IMR-90 (cell line): Measurements from ENCODE around the gene GANC. TPM values are rescaled to one million over a fixed set of nuclear protein-coding genes. Genes with fewer than 3 reads are reported as not detected.

ENCODE experiments used
- ATAC-seq: fragments of 200-7000 bp; cut with Tn5 transposase; 2 replicates; pipeline ENCODE4 v1.9.1; 2020; ENCODE audit warnings: low read depth, mild to moderate bottlenecking, moderate library complexity
- BruUV-seq: library from RNA; stranded (reverse); fragments of 400-500 nt; replicated peaks from 2 replicates; lab custom pipeline; 2021; lab: Mats Ljungman, UMichigan
- CTCF ChIA-PET: fragments of 300-600 bp; formaldehyde crosslinking; extraction: SDS; loops from one replicate; lab custom pipeline; 2021; ENCODE audit warnings: antibody characterized with exemption; lab: Yijun Ruan, JAX
- POLR2A ChIA-PET: fragments of 300-600 bp; sonication (Branson Sonifier 250); formaldehyde crosslinking; loops from one replicate; lab custom pipeline; 2022; ENCODE audit warnings: antibody characterized with exemption; ENCODE audit not compliant: unreplicated experiment; lab: Charles Lee
- DNase-seq: peaks from one replicate; pipeline ENCODE4 v3.0.0; 2013
- H2AFZ ChIP-seq: replicated peaks from 2 replicates; pipeline ENCODE3; 2013; ENCODE audit warnings: low read length, mild to moderate bottlenecking; ENCODE audit not compliant: poor library complexity
- H2AK5ac ChIP-seq: 2 replicates; pipeline ENCODE4 v1.6.1; 2013; ENCODE audit warnings: low read depth, low read length, inconsistent platforms
- H2AK9ac ChIP-seq: replicated peaks from 2 replicates; pipeline ENCODE3; 2013; ENCODE audit warnings: mild to moderate bottlenecking, low read depth, low read length, moderate library complexity; ENCODE audit not compliant: poor library complexity
- H2BK120ac ChIP-seq: 2 replicates; pipeline ENCODE4 v1.6.1; 2013; ENCODE audit warnings: low read depth, low read length, inconsistent platforms
- H2BK15ac ChIP-seq: 3 replicates; pipeline ENCODE4 v1.6.1; 2013; ENCODE audit warnings: low read depth, low read length, inconsistent platforms
- H2BK20ac ChIP-seq: 2 replicates; pipeline ENCODE4 v1.6.1; 2013; ENCODE audit warnings: low read depth, mild to moderate bottlenecking, inconsistent platforms, low read length, moderate library complexity
- H2BK5ac ChIP-seq: 2 replicates; pipeline ENCODE4 v1.6.1; 2013; ENCODE audit warnings: mild to moderate bottlenecking, low read depth, low read length, inconsistent platforms; ENCODE audit not compliant: poor library complexity, severe bottlenecking
- H3K14ac ChIP-seq: replicated peaks from 2 replicates; pipeline ENCODE4 v1.6.1; 2013; ENCODE audit warnings: low read depth, low read length, inconsistent platforms
- H3K18ac ChIP-seq: 2 replicates; pipeline ENCODE4 v1.6.1; 2013; ENCODE audit warnings: low read depth, low read length, control low read depth
- H3K23ac ChIP-seq: 2 replicates; pipeline ENCODE4 v1.6.1; 2013; ENCODE audit warnings: low read depth, low read length, inconsistent platforms
- H3K27ac ChIP-seq: 2 replicates; pipeline ENCODE4 v1.5.1; 2013; ENCODE audit warnings: mild to moderate bottlenecking, control low read depth, low read length; ENCODE audit not compliant: insufficient read depth
- H3K27me3 ChIP-seq: 2 replicates; pipeline ENCODE4 v1.6.1; 2013; ENCODE audit warnings: low read length; ENCODE audit not compliant: control insufficient read depth, insufficient read depth
- H3K36me3 ChIP-seq: 2 replicates; pipeline ENCODE4 v1.6.1; 2013; ENCODE audit warnings: low read length, mixed read lengths; ENCODE audit not compliant: control insufficient read depth, insufficient read depth
- H3K4ac ChIP-seq: 2 replicates; pipeline ENCODE4 v1.6.1; 2013; ENCODE audit warnings: low read depth, low read length, inconsistent platforms
- H3K4me1 ChIP-seq: 2 replicates; pipeline ENCODE4 v1.6.1; 2013; ENCODE audit warnings: low read length, mixed read lengths; ENCODE audit not compliant: control insufficient read depth, insufficient read depth
- H3K4me2 ChIP-seq: 2 replicates; pipeline ENCODE4 v1.6.1; 2013; ENCODE audit warnings: low read depth, mild to moderate bottlenecking, control low read depth, low read length, moderate library complexity
- H3K4me3 ChIP-seq: 2 replicates; pipeline ENCODE4 v1.5.1; 2013; ENCODE audit warnings: low read depth, mild to moderate bottlenecking, control low read depth, low read length, moderate library complexity; ENCODE audit not compliant: insufficient read depth
- H3K56ac ChIP-seq: 2 replicates; pipeline ENCODE4 v1.6.1; 2013; ENCODE audit warnings: low read length, inconsistent platforms; ENCODE audit not compliant: insufficient read depth; ENCODE audit errors: extremely low read depth
- H3K79me1 ChIP-seq, 2 experiments: 2 replicates each; pipeline ENCODE4 v1.6.1; 2013; ENCODE audit warnings: low read length in 2 of 2, inconsistent platforms in 1 of 2, low read depth in 1 of 2
- H3K9ac ChIP-seq: 2 replicates; pipeline ENCODE4 v1.6.1; 2013; ENCODE audit warnings: low read depth, low read length, control low read depth
- H3K9me1 ChIP-seq: 2 replicates; pipeline ENCODE4 v1.6.1; 2013; ENCODE audit warnings: low read length, inconsistent platforms; ENCODE audit not compliant: insufficient read depth
- H3K9me3 ChIP-seq: 2 replicates; pipeline ENCODE4 v1.6.1; 2013; ENCODE audit warnings: low read length; ENCODE audit not compliant: control insufficient read depth, insufficient read depth
- H4K20me1 ChIP-seq: 2 replicates; pipeline ENCODE4 v1.6.1; 2013; ENCODE audit warnings: low read length, inconsistent platforms; ENCODE audit not compliant: insufficient read depth
- H4K5ac ChIP-seq: 2 replicates; pipeline ENCODE4 v1.6.1; 2013; ENCODE audit warnings: mild to moderate bottlenecking, low read depth, low read length, control low read depth
- H4K8ac ChIP-seq, 2 experiments: 2 replicates each; pipeline ENCODE4 v1.6.1; 2013; ENCODE audit warnings: low read depth in 2 of 2, low read length in 2 of 2, control low read depth in 1 of 2, inconsistent platforms in 1 of 2
- H4K91ac ChIP-seq: 2 replicates; pipeline ENCODE4 v1.6.1; 2013; ENCODE audit warnings: low read depth, low read length, inconsistent platforms; ENCODE audit not compliant: insufficient read depth
- CHD1 ChIP-seq: IDR thresholded peaks from 2 replicates; pipeline ENCODE4 v1.6.1; 2012; ENCODE audit warnings: low read depth, low read length, improper control_type of control experiment
- MAZ ChIP-seq: IDR thresholded peaks from 2 replicates; pipeline ENCODE4 v1.6.1; 2012; ENCODE audit warnings: low read depth, mild to moderate bottlenecking, low read length, improper control_type of control experiment, moderate library complexity, borderline replicate concordance
- RAD21 ChIP-seq: IDR thresholded peaks from 2 replicates; pipeline ENCODE4 v1.6.1; 2012; ENCODE audit warnings: low read length, improper control_type of control experiment
- RCOR1 ChIP-seq: IDR thresholded peaks from 2 replicates; pipeline ENCODE4 v1.6.1; 2012; ENCODE audit warnings: mild to moderate bottlenecking, low read length, improper control_type of control experiment; ENCODE audit not compliant: insufficient replicate concordance
- USF2 ChIP-seq: fragments of 150-350 bp; IDR thresholded peaks from 2 replicates; pipeline ENCODE4 v1.6.1; 2017; ENCODE audit warnings: mild to moderate bottlenecking, antibody characterized with exemption, low read length, low read depth
- WGBS, 2 experiments: methylation state at CpG; one replicate each; pipeline versions ENCODE4 v1.1.5 to v1.1.7; 2013; ENCODE audit warnings: missing lambda C conversion rate in 2 of 2; ENCODE audit not compliant: insufficient read length in 1 of 2; ENCODE audit errors: extremely low coverage in 2 of 2; 5-methylcytosine and 5-hydroxymethylcytosine counted together
- dilution Hi-C: fragments of 300-500 bp; cut with HindIII; formaldehyde crosslinking; loops from one replicate; pipeline ENCODE4 v1.14.3; 2018; ENCODE audit warnings: low sequenced_read_pairs; ENCODE audit not compliant: unreplicated experiment
- in situ Hi-C: fragments of 300-500 bp; cut with MboI; formaldehyde crosslinking; loops from 3 replicates; pipeline ENCODE4 v1.14.3; 2019; ENCODE audit warnings: low sequenced_read_pairs, inconsistent platforms, mixed read lengths
- intact Hi-C: fragments of 100-400 bp; cut with micrococcal nuclease; formaldehyde crosslinking; loops from 2 replicates; pipeline ENCODE4 v1.10.0; 2022
- polyA plus RNA-seq, 3 experiments: library from polyadenylated mRNA; depleted of rRNA; stranded (reverse); fragments of >200 nt; gene quantifications; 2 replicates each; pipeline ENCODE4 v1.2.3, GENCODE V29; 2012; ENCODE audit warnings: low replicate concordance in 1 of 3
- total RNA-seq: library from RNA; depleted of rRNA; stranded (reverse); fragments of >200 nt; gene quantifications from 2 replicates; pipeline ENCODE4 v1.2.3, GENCODE V29; 2012

Gene GANC
- total and polyA plus RNA-seq, 2 of the 4 experiments (the other 2 are of a cell fraction): 7.1 to 19.2 TPM

DNA sequence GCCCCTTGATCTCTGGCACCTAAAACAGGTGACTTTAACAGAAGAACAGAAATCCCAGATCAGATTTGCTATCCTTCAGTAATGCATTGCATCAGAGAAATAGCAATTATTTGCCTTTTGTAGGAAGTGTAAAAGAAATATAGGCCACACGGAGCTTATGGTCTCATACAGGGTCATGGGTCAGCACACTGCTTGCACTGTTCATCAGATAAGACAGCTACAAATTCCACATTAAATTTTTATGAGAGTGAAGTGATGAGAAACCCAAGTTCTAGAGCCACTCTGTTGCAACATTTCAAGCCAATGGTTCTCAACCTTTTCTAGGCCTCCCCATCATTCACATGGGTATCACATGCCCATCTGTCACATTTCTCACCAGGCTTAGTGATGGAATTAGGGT is 33.7 kb downstream of the GANC start:
- H2AK5ac ChIP-seq: no peak overlapping the region
- H4K5ac ChIP-seq: no peak overlapping the region
- H2BK120ac ChIP-seq: no peak overlapping the region
- 0 out of 2 replicates have a peak, but pooled peaks cover 1% of the 10 kb centered on the region for H3K36me3 ChIP-seq
- H2BK20ac ChIP-seq: no peak overlapping the region
- H2AK9ac ChIP-seq: no peak overlapping the region
- TF ChIP-seq MAZ: no peak
- no peak for TF ChIP-seq CHD1
- no peak for TF ChIP-seq RAD21
- TF ChIP-seq RCOR1: no peak
- no peak for TF ChIP-seq USF2
- no peak overlapping the region for H3K18ac ChIP-seq
- intact Hi-C loops: no loop called here
- DNase-seq (no peak), ATAC-seq (no peak)
- no peak overlapping the region for H3K23ac ChIP-seq
- no peak overlapping the region for H3K14ac ChIP-seq
- no peak overlapping the region for H2AFZ ChIP-seq
- no peak overlapping the region for H4K91ac ChIP-seq
- H3K9ac ChIP-seq: no peak overlapping the region
- H4K20me1 ChIP-seq: no peaks in the 10 kb centered on the region
- no peak overlapping the region for H2BK15ac ChIP-seq
- no peak overlapping the region for H3K4me3 ChIP-seq
- H3K79me1 ChIP-seq: no peaks in the 10 kb centered on the region
- no peak overlapping the region for H4K8ac ChIP-seq
- H3K9me3 ChIP-seq: no peaks in the 10 kb centered on the region
- no peaks in the 10 kb centered on the region for H3K27me3 ChIP-seq
- no peak overlapping the region for H3K4ac ChIP-seq
- no peak overlapping the region for H3K4me2 ChIP-seq
- H3K56ac ChIP-seq: no peak overlapping the region
- WGBS, 2 experiments: no CpG with 5 or more reads among the region's 1 CpG
- in situ Hi-C loops: no loop called here
- CTCF ChIA-PET: interaction anchor here (1.0 kb wide), 1 partner anchor 10 kb away, joined by 4 read pairs; no protein-coding TSS in a partner anchor
- POLR2A ChIA-PET: no interaction called here
- H3K27ac ChIP-seq: no peak overlapping the region
- no peaks in the 10 kb centered on the region for H3K9me1 ChIP-seq
- H2BK5ac ChIP-seq: no peak overlapping the region
- dilution Hi-C loops: no loop called here
- BruUV-seq: no TSS peak
- H3K4me1 ChIP-seq: no peaks in the 10 kb centered on the region
